HepG2 (cell line): ENCODE measurements around the gene PNKP. TPM values are rescaled to one million over a fixed set of nuclear protein-coding genes. Genes with fewer than 3 reads are reported as not detected.

Experiments used
- ATAC-seq: fragments of 200-7000 bp; cut with Tn5 transposase; 3 replicates; pipeline ENCODE4 v1.9.1; 2020; ENCODE audit warnings: mild to moderate bottlenecking, moderate library complexity
- BruUV-seq: library from RNA; stranded (reverse); fragments of 400-500 nt; replicated peaks from 2 replicates; lab custom pipeline; 2021; lab: Mats Ljungman, UMichigan
- CTCF ChIA-PET: fragments of 300-600 bp; formaldehyde crosslinking; extraction: SDS; loops from one replicate; lab custom pipeline; 2021; ENCODE audit warnings: low total read pairs, inconsistent platforms, low intra/inter-chr PET ratio; lab: Yijun Ruan, JAX
- POLR2A ChIA-PET: fragments of 350-600 bp; sonication (Branson Sonifier 250); formaldehyde crosslinking; loops from one replicate; lab custom pipeline; 2020; ENCODE audit warnings: antibody characterized with exemption, inconsistent platforms; lab: Yijun Ruan, JAX
- DNase-seq: peaks from one replicate; pipeline ENCODE4 v3.0.0-alpha.2; 2015; ENCODE audit warnings: low spot score
- FAIRE-seq: peaks from 3 replicates; lab custom pipeline; 2011; peaks lifted over from hg19 to GRCh38; lab: Jason Lieb, UNC
- H2AFZ ChIP-seq: one replicate; pipeline ENCODE4 v1.6.1; 2011; ENCODE audit warnings: low read length, inconsistent platforms
- H3K27ac ChIP-seq: fragments of 300-600 bp; 3 replicates; pipeline ENCODE4 v1.8.0; 2011; ENCODE audit warnings: mixed run types, mild to moderate bottlenecking, mixed read lengths, low read length, inconsistent platforms; ENCODE audit not compliant: insufficient read depth; ENCODE audit errors: extremely low read length
- H3K27me3 ChIP-seq, 2 experiments: fragments of 200-600 bp in 1 of 2; 2 replicates in 1 of 2; 3 replicates in 1 of 2; pipeline versions ENCODE4 v1.6.0 to v1.8.0; 2011; ENCODE audit warnings: low read length in 2 of 2, mild to moderate bottlenecking in 2 of 2, moderate library complexity in 2 of 2, inconsistent platforms in 1 of 2; ENCODE audit not compliant: insufficient read depth in 2 of 2, control insufficient read depth in 1 of 2
- H3K36me3 ChIP-seq, 2 experiments: fragments of 200-600 bp in 1 of 2; replicated peaks in 1 of 2; 2 replicates in 1 of 2; 3 replicates in 1 of 2; pipeline versions ENCODE4 v1.5.1 to v1.8.0; 2011; ENCODE audit warnings: low read length in 2 of 2, inconsistent platforms in 1 of 2; ENCODE audit not compliant: insufficient read depth in 2 of 2, control insufficient read depth in 1 of 2
- H3K4me1 ChIP-seq: 2 replicates; pipeline ENCODE4 v1.5.1; 2012; ENCODE audit warnings: low read length, inconsistent platforms; ENCODE audit not compliant: insufficient read depth
- H3K4me2 ChIP-seq: 2 replicates; pipeline ENCODE4 v1.6.0; 2011; ENCODE audit warnings: low read depth, low read length, inconsistent platforms
- H3K4me3 ChIP-seq, 3 experiments: fragments of 200-600 bp in 1 of 3; sonication (generic), shearing (Covaris generic) in 1 of 3; replicated peaks in 1 of 3; 2 replicates each; pipeline ENCODE4 v1.5.1; 2011 to 2016; ENCODE audit warnings: low read length in 3 of 3, inconsistent platforms in 2 of 3, low read depth in 2 of 3, mild to moderate bottlenecking in 2 of 3, control low read depth in 1 of 3, mixed read lengths in 1 of 3; ENCODE audit not compliant: insufficient read depth in 1 of 3
- H3K79me2 ChIP-seq: one replicate; pipeline ENCODE4 v1.6.1; 2011; ENCODE audit warnings: low read length, inconsistent platforms; ENCODE audit not compliant: insufficient read depth
- H3K9ac ChIP-seq: 2 replicates; pipeline ENCODE4 v1.6.0; 2011; ENCODE audit warnings: mild to moderate bottlenecking, low read depth, low read length, inconsistent platforms; ENCODE audit not compliant: insufficient read depth
- H3K9me3 ChIP-seq: 2 replicates; pipeline ENCODE4 v1.5.1; 2012; ENCODE audit warnings: mild to moderate bottlenecking, low read length
- H4K20me1 ChIP-seq: 2 replicates; pipeline ENCODE4 v1.6.0; 2011; ENCODE audit warnings: inconsistent platforms, mild to moderate bottlenecking, low read length, moderate library complexity; ENCODE audit not compliant: insufficient read depth
- ARID3A ChIP-seq: IDR thresholded peaks from 2 replicates; pipeline ENCODE4 v1.6.1; 2012; ENCODE audit warnings: low read depth, low read length, improper control_type of control experiment
- FOXA1 ChIP-seq, 2 experiments: fragments of 450-650 bp in 1 of 2; sonication (generic) in 1 of 2; formaldehyde crosslinking in 1 of 2; IDR thresholded peaks; 2 replicates each; pipeline versions ENCODE4 v1.4.0 to v1.6.1; 2016 to 2020; ENCODE audit warnings: missing genetic modification reagents in 1 of 2
- IRF1 ChIP-seq: sonication (generic); formaldehyde crosslinking; IDR thresholded peaks from 2 replicates; pipeline ENCODE4 v1.4.0; 2020; ENCODE audit warnings: low read depth, mild to moderate bottlenecking, missing genetic modification reagents
- IRF9 ChIP-seq: sonication (generic); formaldehyde crosslinking; IDR thresholded peaks from 2 replicates; pipeline ENCODE4 v1.8.0; 2022; ENCODE audit warnings: missing genetic modification reagents, mild to moderate bottlenecking, borderline replicate concordance
- JARID2 ChIP-seq: sonication (generic); formaldehyde crosslinking; IDR thresholded peaks from 2 replicates; pipeline ENCODE4 v1.8.1; 2023; ENCODE audit warnings: missing genetic modification reagents, inconsistent platforms; ENCODE audit not compliant: insufficient replicate concordance
- KDM6A ChIP-seq: IDR thresholded peaks from 2 replicates; pipeline ENCODE4 v1.6.1; 2016; ENCODE audit warnings: low read depth
- PBX2 ChIP-seq: IDR thresholded peaks from 2 replicates; pipeline ENCODE4 v1.6.1; 2016; ENCODE audit warnings: control low read depth
- RBFOX2 ChIP-seq: fragments of 200-400 bp; formaldehyde crosslinking; IDR thresholded peaks from 2 replicates; pipeline ENCODE4 v1.6.1; 2017; ENCODE audit warnings: low read depth, mild to moderate bottlenecking, low read length
- SALL2 ChIP-seq: sonication (generic); formaldehyde crosslinking; IDR thresholded peaks from 2 replicates; pipeline ENCODE4 v1.8.1; 2023; ENCODE audit warnings: mild to moderate bottlenecking, missing genetic modification reagents, inconsistent platforms
- TRIM24 ChIP-seq: sonication (generic); formaldehyde crosslinking; IDR thresholded peaks from 2 replicates; pipeline ENCODE4 v1.8.0; 2022; ENCODE audit warnings: mild to moderate bottlenecking, missing genetic modification reagents
- ZNF512 ChIP-seq: sonication (generic); formaldehyde crosslinking; IDR thresholded peaks from 2 replicates; pipeline ENCODE4 v1.4.0; 2020; ENCODE audit warnings: mild to moderate bottlenecking, missing genetic modification reagents
- WGBS: methylation state at CpG from one replicate; pipeline ENCODE4 v1.1.6; 2017; ENCODE audit warnings: low lambda C conversion rate; 5-methylcytosine and 5-hydroxymethylcytosine counted together
- in situ Hi-C: cut with HindIII; loops from 2 replicates; pipeline ENCODE4 v1.10.0; 2017; ENCODE audit warnings: low pct_unique_long_range_greater_than_20kb; ENCODE audit not compliant: extremely low pct_ligation_motif_present
- intact Hi-C: fragments of 100-400 bp; cut with micrococcal nuclease; formaldehyde crosslinking; loops from one replicate; pipeline ENCODE4 v1.10.0; 2022; ENCODE audit not compliant: unreplicated experiment
- polyA plus RNA-seq, 8 experiments: library from polyadenylated mRNA; depleted of rRNA in 3 of 8; stranded (reverse) in 7 of 8; unstranded in 1 of 8; fragments of >200 nt; fragmentation: Illumina TruSeq in 4 of 8; extraction: Trizol in 4 of 8; gene quantifications; 2 replicates each; pipeline versions ENCODE4 v1.2.1 to v1.2.3, GENCODE V29; 2011 to 2016; ENCODE audit warnings: low read depth in 4 of 8, missing spikeins in 1 of 8, mixed read lengths in 1 of 8; ENCODE audit not compliant: insufficient read depth in 1 of 8
- total RNA-seq, 5 experiments: library from RNA; depleted of rRNA; stranded (reverse); fragments of >200 nt; fragmentation: Illumina TruSeq; extraction: Trizol; gene quantifications; 2 replicates each; pipeline ENCODE4 v1.2.3, GENCODE V29; 2016; ENCODE audit warnings: low read depth in 1 of 5

PNKP gene
- total and polyA plus RNA-seq, 2 of the 13 experiments (the other 11 are each of a cell fraction or from before 2014, with no cell fraction given), result 12.7 to 27.1 TPM

GRCh38 chr19:49831592-49831991 is 35.8 kb downstream of the PNKP start:
- POLR2A ChIA-PET, result no interaction called here
- WGBS, result 98% methylated on average over 4 of the region's 8 CpGs

GRCh38 chr19:49830766-49831165 is 36.6 kb downstream of the PNKP start:
- peaks cover 27 to 58% of the 10 kb centered on the region in 2 experiments for H3K36me3 ChIP-seq
- intact Hi-C loops (no loop called here), in situ Hi-C loops (no loop called here)
- H3K9ac ChIP-seq, result no peak overlapping the region
- H4K20me1 ChIP-seq, result no peaks in the 10 kb centered on the region
- BruUV-seq, result no TSS peak
- DNase-seq (no peak), ATAC-seq (no peak), FAIRE-seq (no peak)
- H3K27ac ChIP-seq, result no peak overlapping the region
- ChIA-PET POLR2A (no interaction called here), CTCF (no interaction called here)
- no peak overlapping the region for H3K4me2 ChIP-seq
- no peaks in the 10 kb centered on the region for H3K4me1 ChIP-seq
- no peaks in the 10 kb centered on the region for H3K79me2 ChIP-seq
- H3K9me3 ChIP-seq, result no peaks in the 10 kb centered on the region
- no peak overlapping the region for H2AFZ ChIP-seq
- H3K27me3 ChIP-seq, result no peaks in the 10 kb centered on the region
- no peak overlapping the region for H3K4me3 ChIP-seq
- 99% methylated on average over 10 of the region's 12 CpGs for WGBS
- TF ChIP-seq PBX2 (CRISPR knock-in tag), result no peak
- no peak for TF ChIP-seq ZNF512 (CRISPR knock-in tag)
- no peak for TF ChIP-seq JARID2 (CRISPR knock-in tag)
- TF ChIP-seq RBFOX2, result no peak
- no peak for TF ChIP-seq FOXA1 (IDR thresholded peaks at IDR 0.05)
- no peak for TF ChIP-seq FOXA1 (CRISPR knock-in tag; IDR thresholded peaks at IDR 0.05)
- TF ChIP-seq IRF9, result no peak
- no peak for TF ChIP-seq SALL2 (CRISPR knock-in tag)
- no peak for TF ChIP-seq ARID3A
- no peak for TF ChIP-seq TRIM24

More at GRCh38 chr19:49831592-49831991, 35.8 kb downstream of the PNKP start:
- Histone ChIP-seq H3K36me3 (peaks cover 32 to 58% of the 10 kb centered on the region in 2 experiments), H3K4me3 (no peak overlapping the region), H3K9me3 (no peaks in the 10 kb centered on the region), H3K9ac (no peak overlapping the region), H2AFZ (no peak overlapping the region), H3K27ac (no peak overlapping the region), H3K4me2 (no peak overlapping the region), H3K79me2 (no peaks in the 10 kb centered on the region), H3K4me1 (no peaks in the 10 kb centered on the region), H4K20me1 (no peaks in the 10 kb centered on the region), H3K27me3 (no peaks in the 10 kb centered on the region)
- CTCF ChIA-PET, result no interaction called here
- TF ChIP-seq IRF1 (CRISPR knock-in tag) (no peak), KDM6A (CRISPR knock-in tag) (no peak)
- DNase-seq, result no peak
- FAIRE-seq, result no peak
- ATAC-seq, result no peak
- in situ Hi-C loops, result no loop called here
- no TSS peak for BruUV-seq
- intact Hi-C loops, result no loop called here
